GM11168 (cell line): ENCODE results near the gene RXRA.

ENCODE experiments used
- in situ Hi-C: fragments of 300-500 bp; cut with MboI; formaldehyde crosslinking; loops from one replicate; pipeline ENCODE4 v1.12.0; 2022; ENCODE audit warnings: low sequenced_read_pairs; ENCODE audit not compliant: unreplicated experiment

The RXRA gene

DNA sequence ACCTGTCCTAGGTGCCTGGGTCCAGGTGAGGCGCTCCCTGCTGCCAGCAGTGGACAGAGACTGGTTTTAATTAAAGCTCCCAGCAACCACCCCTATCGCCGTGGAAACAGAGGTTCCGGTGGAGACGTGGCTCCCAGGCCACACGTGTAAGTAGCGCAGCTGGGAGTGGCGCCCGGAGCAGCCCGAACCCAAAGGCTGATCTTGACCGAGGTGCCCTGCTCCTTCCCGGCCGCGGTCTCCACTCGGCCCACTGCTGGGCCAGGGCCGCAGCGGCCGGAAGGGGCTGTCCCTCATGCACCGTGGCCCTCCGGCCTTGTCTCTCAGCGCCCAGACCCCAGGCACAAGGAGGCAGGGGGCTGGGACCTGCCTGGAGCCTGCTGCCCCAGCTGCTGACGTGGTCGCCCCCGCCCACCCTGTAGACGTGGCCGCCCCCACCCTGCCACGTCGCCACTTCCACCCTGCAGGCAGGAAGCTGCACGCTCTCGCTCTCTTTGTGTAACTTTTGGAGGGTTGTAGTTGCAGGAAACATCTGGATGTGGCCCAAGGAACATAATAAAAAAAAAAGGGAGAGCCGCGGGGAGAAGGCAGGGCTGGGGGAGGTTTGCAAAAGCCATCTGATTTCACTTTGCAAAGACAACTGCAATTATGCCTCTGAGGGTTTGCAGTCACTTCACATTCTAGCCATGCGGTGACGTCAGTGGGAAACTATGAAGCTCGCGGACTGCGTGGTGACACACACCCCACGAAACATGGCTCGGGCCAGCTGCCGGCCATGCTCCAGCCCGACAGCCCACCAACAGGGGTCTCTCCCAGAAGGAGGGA lies 129.9 kb downstream of the RXRA start:
- in situ Hi-C loops: no loop called here

GRCh38 chr9:134456756-134457305 lies 130.6 kb downstream of the RXRA start:
- in situ Hi-C loops: no loop called here

DNA sequence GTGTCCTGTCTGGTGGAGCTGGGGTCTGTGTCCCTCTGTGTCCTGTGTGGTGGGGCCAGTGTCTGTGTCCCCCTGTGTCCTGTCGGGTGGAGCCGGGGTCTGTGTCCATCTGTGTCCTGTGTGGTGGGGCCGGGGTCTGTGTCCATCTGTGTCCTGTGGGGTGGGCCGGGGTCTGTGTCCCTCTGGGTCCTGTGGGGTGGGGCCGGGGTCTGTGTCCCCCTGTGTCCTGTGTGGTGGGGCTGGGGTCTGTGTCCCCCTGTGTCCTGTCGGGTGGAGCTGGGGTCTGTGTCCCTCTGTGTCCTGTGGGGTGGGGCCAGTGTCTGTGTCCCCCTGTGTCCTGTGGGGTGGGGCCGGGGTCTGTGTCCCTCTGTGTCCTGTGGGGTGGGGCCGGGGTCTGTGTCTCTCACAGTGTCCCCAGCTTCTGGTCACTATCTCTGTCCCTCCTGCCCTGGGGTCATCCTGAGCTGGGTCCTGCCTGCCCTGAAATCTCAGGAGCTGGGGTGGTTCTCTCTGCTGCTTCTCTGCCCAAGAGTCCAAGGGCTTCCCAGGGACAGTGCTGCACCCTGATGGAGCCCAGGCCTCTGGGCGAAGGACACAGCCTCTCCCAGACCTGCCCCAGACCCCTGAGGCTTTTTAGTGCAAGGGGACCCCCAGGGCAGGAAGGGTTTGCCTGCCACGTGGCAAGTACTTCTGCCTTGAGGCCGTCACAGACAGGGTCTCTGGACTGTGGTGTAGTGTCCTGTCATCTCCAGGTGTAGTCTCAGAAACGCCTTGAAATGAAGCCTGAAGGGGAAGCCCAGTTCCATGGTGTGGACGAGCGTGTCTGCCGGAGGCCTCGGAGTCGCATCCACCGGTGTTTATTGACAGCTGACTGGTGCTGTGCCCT lies 131.3 kb downstream of the RXRA start:
- in situ Hi-C loops: no loop called here

DNA sequence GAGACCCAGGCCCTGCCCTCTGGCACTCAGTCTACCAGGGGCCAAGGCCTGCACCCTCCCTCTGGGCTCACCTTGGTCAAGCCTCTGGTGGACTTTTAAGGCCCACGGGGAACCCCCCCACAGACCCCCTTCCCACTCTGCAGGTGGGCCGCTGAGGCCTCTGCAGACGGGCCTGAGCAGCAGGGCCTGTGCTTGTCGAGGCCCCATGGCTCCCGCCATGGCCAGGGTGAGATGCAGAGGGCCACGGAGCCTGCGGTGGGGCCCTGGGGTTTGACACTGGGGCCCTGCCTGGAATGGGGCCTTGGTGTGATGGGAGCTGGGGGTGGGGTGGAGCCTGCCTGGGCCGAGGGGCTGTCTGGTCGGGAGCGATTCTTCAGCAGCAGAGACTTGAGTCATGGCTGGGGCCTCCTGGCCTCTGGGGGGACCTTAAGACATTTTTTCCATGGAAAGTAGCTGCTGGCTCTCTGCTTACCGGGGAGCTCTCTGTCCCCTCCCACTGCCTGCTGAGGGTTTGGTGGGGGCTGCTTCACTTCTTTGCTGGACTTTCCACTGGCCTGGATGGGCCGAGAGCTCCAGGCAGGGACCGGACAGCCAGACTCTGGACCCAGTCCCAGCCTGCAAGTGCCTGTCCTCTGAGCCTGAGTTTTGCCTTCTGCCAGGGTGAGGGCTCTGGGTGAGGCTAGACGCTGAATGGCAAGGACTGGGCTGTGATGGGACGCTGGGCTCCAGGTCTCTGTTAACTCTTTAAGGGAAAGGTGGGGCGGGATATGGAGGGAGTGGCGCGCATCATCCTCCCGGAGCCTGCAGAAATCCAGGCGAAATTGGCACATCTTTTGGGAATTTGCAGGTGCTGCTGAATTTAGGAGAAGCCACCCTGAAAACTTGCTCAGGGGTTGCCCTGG lies 132.2 kb downstream of the RXRA start:
- in situ Hi-C loops: no loop called here

DNA sequence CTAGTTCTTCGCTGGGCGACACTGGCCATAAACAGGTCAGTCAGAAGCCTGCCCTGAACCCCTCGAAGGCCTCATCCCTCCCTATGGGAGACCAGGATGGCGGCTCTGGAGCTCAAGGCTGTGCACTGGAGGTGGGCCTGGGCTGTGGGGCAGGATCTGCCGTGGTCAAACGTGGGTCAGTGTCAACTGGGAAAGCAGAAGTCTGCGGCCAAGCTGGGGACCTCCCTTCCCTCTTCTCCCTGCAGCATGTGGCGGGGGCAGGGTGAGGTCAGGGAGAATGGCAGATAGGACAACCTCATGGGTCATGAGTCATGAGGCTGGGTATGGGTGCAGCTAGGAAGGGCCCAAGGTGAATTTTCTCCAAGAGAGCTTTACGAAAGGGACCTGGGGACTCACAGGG lies 132.9 kb downstream of the RXRA start:
- in situ Hi-C loops: no loop called here

GRCh38 chr9:134459573-134459972 lies 133.3 kb downstream of the RXRA start:
- in situ Hi-C loops: no loop called here

GRCh38 chr9:134460206-134460605 lies 134.0 kb downstream of the RXRA start:
- in situ Hi-C loops: no loop called here

DNA sequence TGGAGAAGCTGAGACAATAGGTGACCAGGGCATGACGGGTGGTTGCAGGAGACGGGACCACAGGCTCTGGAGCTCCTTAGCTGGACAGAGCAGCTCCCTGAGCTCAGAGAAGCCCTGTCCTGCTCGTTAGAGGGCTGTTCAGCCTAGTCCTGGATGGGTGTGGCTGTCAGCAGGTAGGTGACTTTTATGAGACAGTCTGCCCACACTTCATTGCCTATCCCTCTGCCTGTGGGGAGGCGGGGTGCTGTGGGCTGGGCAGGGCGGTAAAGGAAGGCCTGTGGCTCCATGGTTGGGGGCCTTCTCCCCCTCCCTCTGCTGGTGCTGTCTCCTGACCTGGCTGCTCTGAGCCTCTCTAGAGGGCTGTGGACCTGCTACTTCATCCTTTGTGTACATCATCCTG lies 134.6 kb downstream of the RXRA start:
- in situ Hi-C loops: no loop called here

GRCh38 chr9:134461426-134461982 lies 135.2 kb downstream of the RXRA start:
- in situ Hi-C loops: no loop called here

GRCh38 chr9:134462318-134462717 lies 136.1 kb downstream of the RXRA start:
- in situ Hi-C loops: no loop called here

DNA sequence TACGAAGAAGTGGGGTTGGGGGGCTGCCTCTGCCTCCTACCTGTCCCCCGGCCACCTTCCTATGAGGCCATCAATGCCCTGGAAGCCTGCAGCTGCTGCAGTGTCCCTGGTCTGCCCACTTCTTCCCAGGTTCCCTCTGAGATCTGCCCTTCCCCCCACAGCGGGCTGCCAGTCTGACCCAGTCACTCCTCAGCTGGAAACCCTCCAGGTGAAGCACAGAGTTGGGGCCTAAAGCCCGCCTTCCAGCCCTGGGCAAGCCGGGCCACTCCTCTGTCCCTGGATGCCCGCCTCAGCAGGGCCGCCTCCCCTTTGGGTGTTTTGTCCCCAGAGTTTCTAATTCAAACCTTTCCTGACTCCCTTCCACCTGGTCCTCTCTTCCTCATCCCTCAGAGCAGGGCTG lies 137.0 kb downstream of the RXRA start:
- in situ Hi-C loops: no loop called here

- in situ Hi-C loops: no loop called here
Measured at GRCh38 chr9:134466869-134467616, 140.8 kb downstream of the RXRA start.

GRCh38 chr9:134468358-134468757 lies 142.1 kb downstream of the RXRA start:
- in situ Hi-C loops: no loop called here

DNA sequence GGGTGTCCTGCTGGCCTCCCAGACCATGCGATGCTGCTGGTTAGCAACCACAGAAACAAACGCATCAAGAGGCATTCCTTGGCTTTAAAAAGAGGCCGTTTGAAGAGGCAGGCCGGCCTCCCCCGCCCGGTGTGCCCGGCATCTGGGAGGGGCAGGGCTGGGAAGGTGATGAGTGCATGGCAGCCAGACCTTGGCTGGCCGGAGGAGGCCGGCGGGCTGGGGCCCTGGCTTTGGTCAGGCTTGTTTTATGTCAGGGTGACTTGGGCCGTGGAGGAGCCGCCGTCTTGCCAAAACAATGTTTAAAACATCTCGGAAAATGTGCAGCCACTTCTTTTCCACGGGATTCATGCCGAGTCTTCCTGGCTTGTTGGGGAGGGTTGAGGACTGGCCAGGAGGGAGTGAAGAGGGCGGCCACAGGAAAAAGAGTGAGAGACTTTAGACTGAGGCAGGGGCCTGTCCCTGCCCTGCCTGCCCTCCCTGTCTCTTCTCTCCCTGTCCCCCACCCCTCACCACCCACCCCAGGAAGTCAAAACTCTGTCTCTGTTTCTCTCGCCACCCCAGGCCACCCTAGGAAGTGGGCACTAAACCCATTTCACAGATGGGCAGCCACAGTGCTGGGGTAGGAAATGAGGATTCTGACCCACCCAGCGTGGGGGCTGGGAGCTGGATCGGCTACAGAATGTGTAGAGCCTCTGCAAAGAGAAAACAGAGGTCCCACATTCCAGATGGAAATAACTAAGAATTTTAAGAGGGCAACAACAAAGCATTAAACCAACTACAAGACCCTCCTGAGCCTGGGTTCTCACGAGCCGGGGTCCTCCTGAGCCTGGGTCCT lies 143.0 kb downstream of the RXRA start:
- in situ Hi-C loops: no loop called here

DNA sequence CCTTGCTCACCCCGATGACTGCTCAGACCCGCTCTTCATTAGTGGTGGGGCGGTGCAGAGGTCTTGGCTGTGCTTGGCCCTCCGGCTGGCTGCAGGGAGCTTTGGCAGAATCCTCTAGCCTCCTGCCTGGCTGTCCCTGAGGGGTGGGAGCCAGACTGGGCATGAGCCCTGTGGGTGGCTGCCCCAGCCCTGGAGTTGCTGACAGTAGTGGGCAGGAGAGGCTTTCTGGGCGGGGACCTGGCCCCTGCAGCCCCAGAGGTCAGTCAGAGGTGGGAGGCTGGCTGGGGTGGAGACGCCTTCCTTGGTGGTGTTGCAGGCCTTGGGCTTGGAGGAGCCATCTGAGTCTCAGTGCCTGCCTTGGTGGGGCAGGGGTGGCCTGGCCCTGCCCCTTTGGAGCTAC lies 146.0 kb downstream of the RXRA start:
- in situ Hi-C loops: no loop called here

- in situ Hi-C loops: no loop called here
Measured at GRCh38 chr9:134473141-134474054, 147.1 kb downstream of the RXRA start.

- in situ Hi-C loops: no loop called here
Measured at GRCh38 chr9:134474055-134474370, 147.8 kb downstream of the RXRA start.
